ENCODE results near the gene SLC34A2.

The SLC34A2 gene

DNA sequence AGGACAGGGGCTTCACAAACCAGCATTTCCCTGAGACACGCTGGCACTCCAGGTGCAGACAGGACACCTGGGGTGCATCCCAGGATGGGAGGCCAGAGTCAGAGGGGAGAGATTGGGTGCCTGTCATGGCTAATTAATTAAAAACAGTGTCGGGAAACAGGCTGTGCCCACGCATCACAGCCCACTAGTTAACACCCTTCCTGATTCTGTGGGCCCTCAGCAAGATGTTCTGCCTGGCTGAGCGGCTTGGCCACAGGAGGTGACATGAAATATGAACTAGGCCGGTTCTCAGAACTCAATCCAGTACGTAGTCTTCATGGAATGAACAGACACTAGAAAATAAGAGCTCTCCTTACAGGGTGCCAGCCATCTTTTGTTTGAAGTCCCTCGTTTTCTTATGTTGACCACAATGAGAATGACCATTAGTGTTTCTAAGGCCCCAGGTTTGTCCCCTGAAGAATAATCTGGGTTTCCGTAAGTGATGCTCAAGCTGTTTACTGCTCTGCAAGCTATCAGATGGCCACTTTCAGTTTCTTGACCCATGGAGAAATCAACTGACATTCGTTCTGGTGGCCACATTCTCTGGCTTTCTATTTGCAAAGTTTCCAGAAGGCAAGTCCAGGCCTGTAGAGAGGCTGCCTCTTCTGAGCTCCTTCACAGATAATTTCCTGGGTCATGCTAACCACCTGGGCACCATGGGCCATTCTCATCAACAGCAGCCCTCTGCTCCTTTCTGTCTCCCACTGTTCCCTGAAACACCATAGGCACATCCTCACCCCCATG is 72.3 kb downstream of the SLC34A2 start:
- no peak for DNase-seq

Measured in midbrain (tissue), 1 donor.